Adrenal gland (tissue), 12 donors: Measurements from ENCODE around the gene TEAD1. TPM values are rescaled to one million over a fixed set of nuclear protein-coding genes. Genes with fewer than 3 reads are reported as not detected.

Experiments used
- DNase-seq, 7 donors: peaks; one replicate each; pipeline ENCODE4 v3.0.0-alpha.2; 2019 to 2020
- H3K27ac ChIP-seq, 5 donors: fragments of 200-600 bp; sonication (generic) in 4 of 5; 1 replicate in 3 of 5; 2 replicates in 2 of 5; pipeline versions ENCODE4 v1.5.1 to v1.8.0; 2016 to 2020; ENCODE audit warnings: mild to moderate bottlenecking in 1 of 5
- H3K27me3 ChIP-seq: fragments of 200-600 bp; 2 replicates; pipeline ENCODE4 v1.8.0; 2021
- H3K36me3 ChIP-seq, 2 donors: fragments of 200-600 bp; replicated peaks in 1 of 2; 1 replicate in 1 of 2; 2 replicates in 1 of 2; pipeline versions ENCODE4 v1.5.1 to v1.8.0; 2018 to 2022
- H3K4me1 ChIP-seq, 2 donors: fragments of 200-600 bp; replicated peaks in 1 of 2; 1 replicate in 1 of 2; 2 replicates in 1 of 2; pipeline versions ENCODE4 v1.5.1 to v1.8.0; 2018 to 2021
- H3K4me3 ChIP-seq, 4 donors: fragments of 200-600 bp; sonication (generic) in 3 of 4; one replicate each; pipeline ENCODE4 v1.5.1; 2016 to 2018
- H3K9me3 ChIP-seq, 3 donors: fragments of 200-600 bp; sonication (generic) in 1 of 3; replicated peaks in 1 of 3; 1 replicate in 2 of 3; 2 replicates in 1 of 3; pipeline versions ENCODE4 v1.5.1 to v1.8.0; 2016 to 2021
- POLR2A ChIP-seq, 2 donors: fragments of 450-650 bp; IDR thresholded peaks; one replicate each; pipeline ENCODE4 v1.6.1; 2017; ENCODE audit warnings: antibody characterized with exemption in 2 of 2, mild to moderate bottlenecking in 2 of 2, moderate library complexity in 1 of 2
- WGBS, 4 donors: extraction: QIAGEN DNeasy Blood & Tissue Kit in 2 of 4; methylation state at CpG; one replicate each; pipeline versions ENCODE4 v1.1.5 to v1.1.7; 2013 to 2017; 5-methylcytosine and 5-hydroxymethylcytosine counted together
- intact Hi-C, 2 donors: fragments of 100-400 bp; cut with DNase I; formaldehyde crosslinking; loops; one replicate each; pipeline versions ENCODE4 v1.14.1 to v1.15.0; 2022 to 2023
- polyA plus RNA-seq, 3 donors: library from polyadenylated mRNA; stranded (reverse); fragments of 200-250 nt in 2 of 3; fragments of 350-450 nt in 1 of 3; fragmentation: Illumina TruSeq in 1 of 3; extraction: RNeasy Lipid Tissue Mini Kit (QIAGEN cat#74804) in 1 of 3; gene quantifications; one replicate each; pipeline ENCODE4 v1.2.3, GENCODE V29; 2013 to 2014
- total RNA-seq, 9 donors: library from RNA; depleted of rRNA in 4 of 9; stranded (reverse); fragments of >200 nt in 4 of 9; fragments of 120-200 nt in 1 of 9; fragmentation: NEBNext Ultra II Directional in 1 of 9; extraction: Animal tissue kit (Norgen Biotek cat#: 25700) in 1 of 9; gene quantifications; one replicate each; pipeline versions ENCODE4 v1.1.0 to v1.2.4, GENCODE V29; 2013 to 2023
- TF ChIP-seq, protein P1 (sequence below), 6 experiments: fragments of 450-650 bp in 4 of 6; fragments of 200-600 bp in 2 of 6; sonication (generic) in 1 of 6; IDR thresholded peaks; 1 replicate in 5 of 6; 2 replicates in 1 of 6; pipeline versions ENCODE4 v1.5.1 to v1.8.0; 2016 to 2021; ENCODE audit warnings: antibody characterized with exemption in 6 of 6, mild to moderate bottlenecking in 2 of 6, moderate library complexity in 1 of 6
- donor health status: healthy with polysubstance abuse.
- donor health status: Bipolar disorder and iron deficiency.
- donor health status: DM: yes; HTN: yes; CAD: no.
- donor health status: DM: no; HTN: no; CAD: no.
- donor health status: DM: no; HTN: no; CAD: no.
- donor health status: DM: yes; HTN: yes; CAD: no.

Gene TEAD1
- total and polyA plus RNA-seq, 12 donors, result 3.9 to 49.9 (median 35.1) TPM

DNA sequence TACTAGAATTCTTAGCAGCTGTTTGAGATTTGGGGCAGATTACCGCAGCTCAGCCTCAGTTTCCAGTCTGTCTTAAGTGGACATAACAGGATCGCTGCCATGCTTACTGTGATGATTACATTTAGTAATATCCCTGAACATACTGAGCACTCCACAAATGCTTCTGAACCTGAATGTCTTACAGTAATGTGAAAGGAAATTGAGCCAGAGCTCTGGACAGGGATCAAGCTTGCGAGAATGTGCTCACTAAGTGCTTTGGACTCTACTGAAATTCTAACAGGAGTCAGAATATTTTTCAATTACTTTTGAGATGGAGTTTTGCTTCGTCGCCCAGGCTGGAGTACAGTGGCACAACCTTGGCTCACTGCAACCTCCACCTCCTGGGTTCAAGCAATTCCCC lies 216.3 kb downstream of the TEAD1 start:
- 78 to 95% (median 86%) methylated on average over 4 to 5 of the region's 5 CpGs for WGBS, 4 donors
- intact Hi-C loops, result loop anchor here in 1 of 2 donors (5.0 to 10.0 kb wide), 2 partner anchors 476 to 558 kb away; no protein-coding TSS in a partner anchor
- Histone ChIP-seq H3K27me3 (no peaks in the 10 kb centered on the region), H3K9me3 (no peaks in the 10 kb centered on the region), H3K4me1 (peaks cover 3 to 15% of the 10 kb centered on the region in 2 donors), H3K27ac (no peak overlapping the region), H3K36me3 (peaks cover 0 to 1% of the 10 kb centered on the region in 2 donors), H3K4me3 (no peak overlapping the region)
- DNase-seq, result no peak
- TF ChIP-seq, protein P1, sequence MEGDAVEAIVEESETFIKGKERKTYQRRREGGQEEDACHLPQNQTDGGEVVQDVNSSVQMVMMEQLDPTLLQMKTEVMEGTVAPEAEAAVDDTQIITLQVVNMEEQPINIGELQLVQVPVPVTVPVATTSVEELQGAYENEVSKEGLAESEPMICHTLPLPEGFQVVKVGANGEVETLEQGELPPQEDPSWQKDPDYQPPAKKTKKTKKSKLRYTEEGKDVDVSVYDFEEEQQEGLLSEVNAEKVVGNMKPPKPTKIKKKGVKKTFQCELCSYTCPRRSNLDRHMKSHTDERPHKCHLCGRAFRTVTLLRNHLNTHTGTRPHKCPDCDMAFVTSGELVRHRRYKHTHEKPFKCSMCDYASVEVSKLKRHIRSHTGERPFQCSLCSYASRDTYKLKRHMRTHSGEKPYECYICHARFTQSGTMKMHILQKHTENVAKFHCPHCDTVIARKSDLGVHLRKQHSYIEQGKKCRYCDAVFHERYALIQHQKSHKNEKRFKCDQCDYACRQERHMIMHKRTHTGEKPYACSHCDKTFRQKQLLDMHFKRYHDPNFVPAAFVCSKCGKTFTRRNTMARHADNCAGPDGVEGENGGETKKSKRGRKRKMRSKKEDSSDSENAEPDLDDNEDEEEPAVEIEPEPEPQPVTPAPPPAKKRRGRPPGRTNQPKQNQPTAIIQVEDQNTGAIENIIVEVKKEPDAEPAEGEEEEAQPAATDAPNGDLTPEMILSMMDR (IDR thresholded peaks at IDR 0.05), result no peak
- no peak for TF ChIP-seq POLR2A (IDR thresholded peaks at IDR 0.05)

DNA sequence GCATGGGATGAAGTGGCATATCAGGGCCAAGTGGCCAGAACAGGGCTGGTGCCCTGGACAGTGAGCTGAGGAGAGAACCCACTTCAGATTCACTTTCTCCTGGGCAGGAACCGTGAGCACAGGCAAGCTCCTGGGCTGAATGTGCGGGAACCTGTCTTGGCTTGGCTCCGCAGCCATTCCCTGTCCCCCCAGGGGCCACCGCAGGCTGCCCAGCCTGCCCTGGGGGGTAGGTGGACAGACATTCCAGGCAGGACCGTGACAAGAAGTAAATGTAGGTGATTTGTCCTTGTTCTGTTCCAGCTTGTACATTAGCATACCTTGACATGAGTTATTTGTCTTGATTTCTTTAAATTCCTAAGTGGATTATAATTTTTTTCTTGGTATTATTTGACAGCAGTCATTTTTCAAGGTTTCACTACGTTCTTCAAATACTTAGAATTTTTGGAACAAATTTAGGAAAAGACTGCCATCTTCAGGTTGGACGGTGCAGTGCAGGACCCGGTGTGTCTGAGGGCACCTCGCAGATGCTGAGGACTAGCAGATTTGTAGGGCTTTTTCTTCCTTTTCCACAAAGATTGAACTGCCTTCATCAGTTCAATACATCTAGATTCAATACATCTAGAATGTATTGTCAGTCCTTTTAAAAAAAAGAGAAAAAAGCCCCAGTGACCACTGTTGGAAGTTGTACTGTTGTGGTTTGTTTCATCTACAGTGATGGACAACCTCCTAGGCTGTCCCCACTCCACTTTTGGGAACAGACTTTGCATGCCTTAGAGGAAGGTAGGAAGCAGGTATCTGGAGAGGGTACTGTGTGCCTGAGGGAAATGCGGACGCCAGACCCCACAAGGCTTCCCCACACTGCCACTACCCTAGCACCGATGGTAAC lies 219.8 kb downstream of the TEAD1 start:
- H3K4me1 ChIP-seq, result peaks cover 3 to 14% of the 10 kb centered on the region in 2 donors
- H3K27me3 ChIP-seq, result no peaks in the 10 kb centered on the region
- WGBS, 4 donors, result 39 to 58% (median 52%) methylated on average over 8 to 12 of the region's 12 CpGs
- intact Hi-C loops, result loop anchor here in 1 of 2 donors (5.0 to 10.0 kb wide), 2 partner anchors 479 to 562 kb away; no protein-coding TSS in a partner anchor
- H3K4me3 ChIP-seq, result no peak overlapping the region
- no peaks in the 10 kb centered on the region for H3K9me3 ChIP-seq
- DNase-seq, result peak; percentile 44 to 89 (median 72)
- TF ChIP-seq, protein P1 (IDR thresholded peaks at IDR 0.05), result peak; percentile 80 to 93 (median 84)
- no peak for TF ChIP-seq POLR2A (IDR thresholded peaks at IDR 0.05)
- H3K27ac ChIP-seq, result peak overlapping the region in 1 of 5 donors; percentile 65
- H3K36me3 ChIP-seq, result peaks cover 0 to 2% of the 10 kb centered on the region in 2 donors

DNA sequence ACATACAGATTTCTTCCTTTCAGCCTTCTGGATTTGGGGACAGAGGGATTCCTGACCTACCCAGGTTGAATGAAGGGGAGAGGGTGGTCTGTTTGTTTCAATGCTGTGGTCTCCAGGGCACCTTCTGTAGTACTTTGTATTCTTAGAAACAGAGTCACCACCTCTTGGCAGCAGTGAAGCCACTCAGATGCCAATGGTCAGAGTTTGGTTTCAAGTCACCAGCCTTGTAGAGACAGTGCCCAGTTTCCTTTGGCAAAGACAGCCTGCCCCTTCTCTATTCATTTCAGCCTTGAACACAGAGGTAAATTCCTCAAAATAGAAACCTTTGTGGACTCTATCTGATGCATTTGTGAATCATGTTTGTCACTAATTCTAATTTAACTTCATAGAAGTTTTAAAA lies 223.2 kb downstream of the TEAD1 start:
- Histone ChIP-seq H3K4me1 (peaks cover 3 to 10% of the 10 kb centered on the region in 2 donors), H3K27ac (peak overlapping the region in 1 of 5 donors; percentile 36), H3K36me3 (peaks cover 0 to 2% of the 10 kb centered on the region in 2 donors), H3K9me3 (no peaks in the 10 kb centered on the region), H3K4me3 (no peak overlapping the region), H3K27me3 (no peaks in the 10 kb centered on the region)
- intact Hi-C loops, result loop anchor here (5.0 to 10.0 kb wide), 2 partner anchors 483 to 565 kb away; no protein-coding TSS in a partner anchor
- DNase-seq, result peak in 5 of 7 donors; percentile 27 to 64 (median 42)
- no peak for TF ChIP-seq POLR2A (IDR thresholded peaks at IDR 0.05)

DNA sequence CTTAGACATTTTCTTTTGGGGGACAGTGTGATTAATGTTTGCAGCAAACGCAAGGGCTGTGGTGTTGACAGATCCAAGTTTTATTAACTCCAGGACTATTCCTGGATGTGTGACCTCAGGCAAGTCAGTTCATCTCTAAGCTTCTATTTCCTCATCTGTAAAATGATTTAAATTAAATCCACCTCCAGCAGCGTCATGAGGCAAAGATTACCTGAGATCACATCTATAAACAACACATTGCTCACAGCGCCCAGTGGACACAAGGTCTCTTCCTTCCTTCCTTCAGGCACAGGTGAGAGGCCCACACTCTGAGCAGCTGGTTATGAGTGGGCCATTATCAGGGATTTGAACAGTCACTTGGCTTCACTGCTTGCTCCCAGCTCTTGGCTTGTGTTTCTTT lies 223.6 kb downstream of the TEAD1 start:
- TF ChIP-seq POLR2A (IDR thresholded peaks at IDR 0.05), result no peak
- TF ChIP-seq, protein P1 (IDR thresholded peaks at IDR 0.05), result no peak
- Histone ChIP-seq H3K27me3 (no peaks in the 10 kb centered on the region), H3K9me3 (no peaks in the 10 kb centered on the region), H3K27ac (no peak overlapping the region), H3K4me1 (peaks cover 3 to 10% of the 10 kb centered on the region in 2 donors), H3K36me3 (peaks cover 0 to 2% of the 10 kb centered on the region in 2 donors), H3K4me3 (no peak overlapping the region)
- DNase-seq, result no peak
- intact Hi-C loops, result loop anchor here (5.0 to 10.0 kb wide), 2 partner anchors 483 to 566 kb away; no protein-coding TSS in a partner anchor
- 46 to 65% (median 57%) methylated on average over 3 of the region's 3 CpGs for WGBS, 4 donors
